ENCODE data around the gene IMP3. TPM values are rescaled to one million over a fixed set of nuclear protein-coding genes. Genes with fewer than 3 reads are reported as not detected.
"Not testable (repeated sequence)": the region's sequence is repeated elsewhere in the genome, so short reads cannot be mapped to it uniquely, and the experiment has no call there.

IMP3 gene
- total RNA-seq (2022) (77.8 and 91.5 TPM in 2 replicates), Bru-seq, nascent RNA (percentile 58 among the genes with signal in this experiment), BruChase-seq, experiment 1, labeled RNA remaining after a 6-hour chase (percentile 57 among the genes with signal in this experiment), BruChase-seq, experiment 2, labeled RNA remaining after a 2-hour chase (percentile 85 among the genes with signal in this experiment)
- long read RNA-seq, transcript IMP3-202 (1 exons, 1,237 nt): major isoform, 254 of 258 reads
- long read RNA-seq, partial matches to known transcripts: 0 of 258 reads
- long read RNA-seq, other reads (novel, unspliced or antisense): 4 of 258 reads

- CTCF ChIA-PET: interaction anchor here (0.6 to 1.8 kb wide), 8 partner anchors 12 to 272 kb away, joined by 3 to 13 read pairs (median 4); partner anchors contain the start of genes MAN2C1 and SNUPN
- Mint-ChIP-seq H3K9me3 (ENCODE audit: low read depth, unreplicated experiment) (no peaks in the 10 kb centered on the region), H3K27ac (ENCODE audit: unreplicated experiment) (peak within 1 kb of the TSS; percentile 84), H3K36me3 (ENCODE audit: insufficient read depth, unreplicated experiment) (peaks cover 49% of the 10 kb centered on the region), H3K4me1 (ENCODE audit: low read depth, unreplicated experiment) (peaks cover 28% of the 10 kb centered on the region), H3K4me3 (ENCODE audit: low read depth, unreplicated experiment) (peak within 1 kb of the TSS; percentile 87), H3K27me3 (ENCODE audit: unreplicated experiment) (no peaks in the 10 kb centered on the region)
- DNase-seq: peak; percentile 97
- TF ChIP-seq CTCF (IDR thresholded peaks at IDR 0.05; ENCODE audit: unreplicated experiment): no peak
- intact Hi-C loops (cut with micrococcal nuclease; ENCODE audit: unreplicated experiment): loop anchor here (5.0 to 10.0 kb wide), 4 partner anchors 42 to 275 kb away; partner anchors contain the start of genes MAN2C1 and SIN3A
- BruUV-seq (replicated peaks): no TSS peak
These were observed at the start of gene IMP3 for GRCh38 chr15:75639709-75640482. Gene IMP3 (minus strand): TSS chr15:75640224. CDS start chr15:75640168, 56 bp downstream.

- H3K36me3 Mint-ChIP-seq (ENCODE audit: insufficient read depth, unreplicated experiment); H3K4me1 Mint-ChIP-seq (ENCODE audit: low read depth, unreplicated experiment); BruUV-seq (replicated peaks); H3K27ac Mint-ChIP-seq (ENCODE audit: unreplicated experiment); DNase-seq; H3K4me3 Mint-ChIP-seq (ENCODE audit: low read depth, unreplicated experiment); intact Hi-C loops (cut with micrococcal nuclease; ENCODE audit: unreplicated experiment); H3K9me3 Mint-ChIP-seq (ENCODE audit: low read depth, unreplicated experiment); CTCF ChIA-PET: not testable (repeated sequence)
- H3K27me3 Mint-ChIP-seq (ENCODE audit: unreplicated experiment): peaks cover 31% of the 10 kb centered on the region
These were observed 49.4 kb upstream of the IMP3 start for GRCh38 chr15:75689429-75689828.

GRCh38 chr15:75688831-75689230 lies 48.8 kb upstream of the IMP3 start:
- no peak overlapping the region for H3K4me3 Mint-ChIP-seq (ENCODE audit: low read depth, unreplicated experiment)
- intact Hi-C loops (cut with micrococcal nuclease; ENCODE audit: unreplicated experiment): no loop called here
- peaks cover 27% of the 10 kb centered on the region for H3K27me3 Mint-ChIP-seq (ENCODE audit: unreplicated experiment)

GRCh38 chr15:75688278-75688557 lies 48.2 kb upstream of the IMP3 start:
- peaks cover 27% of the 10 kb centered on the region for H3K27me3 Mint-ChIP-seq (ENCODE audit: unreplicated experiment)
- no peaks in the 10 kb centered on the region for H3K36me3 Mint-ChIP-seq (ENCODE audit: insufficient read depth, unreplicated experiment)
- BruUV-seq (replicated peaks): no TSS peak
- no peak for DNase-seq
- no peaks in the 10 kb centered on the region for H3K4me1 Mint-ChIP-seq (ENCODE audit: low read depth, unreplicated experiment)
- intact Hi-C loops (cut with micrococcal nuclease; ENCODE audit: unreplicated experiment): no loop called here
- H3K27ac Mint-ChIP-seq (ENCODE audit: unreplicated experiment): no peak overlapping the region
- H3K9me3 Mint-ChIP-seq (ENCODE audit: low read depth, unreplicated experiment): no peaks in the 10 kb centered on the region
- CTCF ChIA-PET: no interaction called here
- H3K4me3 Mint-ChIP-seq (ENCODE audit: low read depth, unreplicated experiment): no peak overlapping the region
- TF ChIP-seq CTCF (IDR thresholded peaks at IDR 0.05; ENCODE audit: unreplicated experiment): no peak

More at GRCh38 chr15:75688831-75689230, 48.8 kb upstream of the IMP3 start:
- no peak for DNase-seq
- no peaks in the 10 kb centered on the region for H3K4me1 Mint-ChIP-seq (ENCODE audit: low read depth, unreplicated experiment)
- no peaks in the 10 kb centered on the region for H3K9me3 Mint-ChIP-seq (ENCODE audit: low read depth, unreplicated experiment)
- no TSS peak for BruUV-seq (replicated peaks)
- H3K36me3 Mint-ChIP-seq (ENCODE audit: insufficient read depth, unreplicated experiment): no peaks in the 10 kb centered on the region
- no peak overlapping the region for H3K27ac Mint-ChIP-seq (ENCODE audit: unreplicated experiment)
- CTCF ChIA-PET: no interaction called here
- no peak for TF ChIP-seq CTCF (IDR thresholded peaks at IDR 0.05; ENCODE audit: unreplicated experiment)

Data from Calu3 (cell line).